HEK293T (cell line): ENCODE measurements around the gene LMO7.

Source experiments
- FOXK2 ChIP-seq: fragments of 450-650 bp; IDR thresholded peaks from 2 replicates; pipeline ENCODE4 v1.6.1; 2016; ENCODE audit warnings: mild to moderate bottlenecking
- HDGF ChIP-seq: fragments of 450-650 bp; IDR thresholded peaks from 2 replicates; pipeline ENCODE4 v1.6.1; 2017; ENCODE audit warnings: antibody characterized with exemption, borderline replicate concordance
- L3MBTL2 ChIP-seq: fragments of 450-650 bp; conservative IDR thresholded peaks from 2 replicates; pipeline ENCODE4 v1.6.1; 2016; ENCODE audit warnings: mild to moderate bottlenecking
- LEF1 ChIP-seq: fragments of 450-650 bp; IDR thresholded peaks from 2 replicates; pipeline ENCODE4 v1.6.1; 2017; ENCODE audit warnings: mild to moderate bottlenecking, borderline replicate concordance
- NFRKB ChIP-seq: fragments of 450-650 bp; IDR thresholded peaks from 2 replicates; pipeline ENCODE4 v1.6.1; 2016; ENCODE audit warnings: mild to moderate bottlenecking, moderate library complexity
- SUZ12 ChIP-seq: fragments of 450-650 bp; IDR thresholded peaks from 2 replicates; pipeline ENCODE4 v1.6.1; 2016; ENCODE audit warnings: mild to moderate bottlenecking
- TARDBP ChIP-seq: fragments of 450-650 bp; IDR thresholded peaks from 2 replicates; pipeline ENCODE4 v1.6.1; 2016

- TF ChIP-seq TARDBP (no peak), L3MBTL2 (no peak), FOXK2 (no peak), LEF1 (no peak), NFRKB (no peak), SUZ12 (no peak), HDGF (no peak)
Observed at GRCh38 chr13:75857291-75857690, 221.2 kb downstream of the LMO7 start.
